ENCODE data around the gene DPP6.

Gene DPP6

GRCh38 chr7:154916381-154916780, 864.2 kb downstream of the DPP6 start:
- Histone ChIP-seq H3K27ac (no peak overlapping the region), H3K27me3 (ENCODE audit: control insufficient read depth, insufficient read depth, low read length) (no peaks in the 10 kb centered on the region), H3K4me1 (peaks cover 22% of the 10 kb centered on the region), H2AFZ (no peak overlapping the region), H3K9me3 (ENCODE audit: control insufficient read depth, low read length) (no peaks in the 10 kb centered on the region), H3K4me3 (ENCODE audit: low read depth, low read length) (no peak overlapping the region), H3K9ac (no peak overlapping the region), H3K79me2 (no peaks in the 10 kb centered on the region), H3K4me2 (ENCODE audit: low read length) (no peak overlapping the region), H3K36me3 (ENCODE audit: control insufficient read depth, insufficient read depth, low read length) (no peaks in the 10 kb centered on the region)
- TF ChIP-seq CTCF (IDR thresholded peaks at IDR 0.05), result no peak

GRCh38 chr7:154916856-154917807, 864.9 kb downstream of the DPP6 start:
- Histone ChIP-seq H3K9ac (no peak overlapping the region), H3K4me1 (peaks cover 14% of the 10 kb centered on the region), H3K27ac (no peak overlapping the region), H3K79me2 (no peaks in the 10 kb centered on the region), H3K27me3 (ENCODE audit: control insufficient read depth, insufficient read depth, low read length) (no peaks in the 10 kb centered on the region), H2AFZ (no peak overlapping the region), H3K36me3 (ENCODE audit: control insufficient read depth, insufficient read depth, low read length) (no peaks in the 10 kb centered on the region), H3K9me3 (ENCODE audit: control insufficient read depth, low read length) (no peaks in the 10 kb centered on the region), H3K4me3 (ENCODE audit: low read depth, low read length) (no peak overlapping the region), H3K4me2 (ENCODE audit: low read length) (no peak overlapping the region)
- TF ChIP-seq CTCF (IDR thresholded peaks at IDR 0.05), result no peak

GRCh38 chr7:154917808-154918160, 865.6 kb downstream of the DPP6 start:
- H2AFZ ChIP-seq, result no peak overlapping the region
- TF ChIP-seq CTCF (IDR thresholded peaks at IDR 0.05), result no peak
- no peak overlapping the region for H3K27ac ChIP-seq

GRCh38 chr7:154918266-154918665, 866.1 kb downstream of the DPP6 start:
- no peaks in the 10 kb centered on the region for H3K36me3 ChIP-seq (ENCODE audit: control insufficient read depth, insufficient read depth, low read length)
- TF ChIP-seq CTCF (IDR thresholded peaks at IDR 0.05), result no peak

More at GRCh38 chr7:154917808-154918160, 865.6 kb downstream of the DPP6 start:
- H3K79me2 ChIP-seq, result no peaks in the 10 kb centered on the region
- H3K36me3 ChIP-seq (ENCODE audit: control insufficient read depth, insufficient read depth, low read length), result no peaks in the 10 kb centered on the region
- H3K9ac ChIP-seq, result no peak overlapping the region
- H3K27me3 ChIP-seq (ENCODE audit: control insufficient read depth, insufficient read depth, low read length), result no peaks in the 10 kb centered on the region
- peaks cover 11% of the 10 kb centered on the region for H3K4me1 ChIP-seq
- no peaks in the 10 kb centered on the region for H3K9me3 ChIP-seq (ENCODE audit: control insufficient read depth, low read length)
- H3K4me3 ChIP-seq (ENCODE audit: low read depth, low read length), result no peak overlapping the region
- H3K4me2 ChIP-seq (ENCODE audit: low read length), result no peak overlapping the region

GRCh38 chr7:154918741-154919140, 866.5 kb downstream of the DPP6 start:
- TF ChIP-seq CTCF (IDR thresholded peaks at IDR 0.05), result no peak
- Histone ChIP-seq H3K4me1 (peaks cover 3% of the 10 kb centered on the region), H3K9ac (no peak overlapping the region), H3K79me2 (no peaks in the 10 kb centered on the region), H3K9me3 (ENCODE audit: control insufficient read depth, low read length) (no peaks in the 10 kb centered on the region), H3K4me2 (ENCODE audit: low read length) (no peak overlapping the region), H3K4me3 (ENCODE audit: low read depth, low read length) (no peak overlapping the region), H2AFZ (no peak overlapping the region), H3K27ac (no peak overlapping the region), H3K27me3 (ENCODE audit: control insufficient read depth, insufficient read depth, low read length) (no peaks in the 10 kb centered on the region), H3K36me3 (ENCODE audit: control insufficient read depth, insufficient read depth, low read length) (no peaks in the 10 kb centered on the region)

More at GRCh38 chr7:154918266-154918665, 866.1 kb downstream of the DPP6 start:
- H3K27ac ChIP-seq, result no peak overlapping the region
- no peak overlapping the region for H3K9ac ChIP-seq
- H3K27me3 ChIP-seq (ENCODE audit: control insufficient read depth, insufficient read depth, low read length), result no peaks in the 10 kb centered on the region
- H3K9me3 ChIP-seq (ENCODE audit: control insufficient read depth, low read length), result no peaks in the 10 kb centered on the region
- H3K4me3 ChIP-seq (ENCODE audit: low read depth, low read length), result no peak overlapping the region
- H3K79me2 ChIP-seq, result no peaks in the 10 kb centered on the region
- H3K4me2 ChIP-seq (ENCODE audit: low read length), result no peak overlapping the region
- no peak overlapping the region for H2AFZ ChIP-seq
- H3K4me1 ChIP-seq, result peaks cover 8% of the 10 kb centered on the region
